SK-N-MC (cell line): ENCODE measurements around the gene SLC2A9.

Source experiments
- EZH2 ChIP-seq: fragments of 200-600 bp; sonication (generic); IDR thresholded peaks from one replicate; pipeline ENCODE4 v1.6.1; 2017; ENCODE audit warnings: antibody characterized with exemption
- POLR2AphosphoS5 ChIP-seq: IDR thresholded peaks from 2 replicates; pipeline ENCODE4 v1.6.1; 2012; ENCODE audit warnings: mild to moderate bottlenecking, low read depth, low read length, borderline replicate concordance

DNA sequence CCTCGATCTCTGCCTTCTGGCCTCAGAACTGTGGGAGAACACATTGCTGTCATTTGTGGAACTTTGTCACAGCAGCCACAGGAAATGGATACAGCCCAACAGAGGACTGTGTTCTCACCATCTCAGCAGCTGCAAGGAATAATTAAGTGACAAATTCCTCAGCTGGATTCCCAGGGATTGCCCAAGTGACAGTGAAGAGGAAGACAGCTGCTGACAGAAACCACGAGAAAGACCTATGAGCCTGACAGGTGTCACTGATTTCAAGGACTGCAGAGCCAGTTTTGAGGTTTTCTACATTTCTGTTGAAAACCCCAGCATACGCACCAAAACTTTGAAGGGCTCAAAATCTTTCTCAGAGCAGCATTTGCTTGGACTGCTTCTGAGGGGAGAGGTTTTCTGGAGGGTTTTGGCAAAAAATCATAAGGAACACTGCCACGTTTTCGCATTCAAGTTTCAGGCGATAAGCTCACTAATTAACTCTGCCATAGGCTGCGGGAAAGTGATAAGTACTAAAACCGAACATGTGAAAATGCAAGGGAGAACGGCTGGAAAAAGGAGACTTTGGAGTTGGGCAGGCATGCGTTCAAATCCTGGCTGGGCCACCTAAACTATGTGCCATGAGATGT lies 151.0 kb downstream of the SLC2A9 start:
- TF ChIP-seq POLR2AphosphoS5 (no peak), EZH2 (no peak)
